Islet of Langerhans (tissue), 1 donor: ENCODE data around the gene ANKS6.

Experiments used
- FAIRE-seq: peaks from one replicate; lab custom pipeline; 2011; peaks lifted over from hg19 to GRCh38; lab: Jason Lieb, UNC

The ANKS6 gene

GRCh38 chr9:98790842-98791607, 5.3 kb downstream of the ANKS6 start:
- FAIRE-seq: no peak

GRCh38 chr9:98790134-98790841, 6.1 kb downstream of the ANKS6 start:
- no peak for FAIRE-seq

- no peak for FAIRE-seq
These were observed 6.7 kb downstream of the ANKS6 start for GRCh38 chr9:98789483-98790133.

GRCh38 chr9:98787766-98788335, 8.5 kb downstream of the ANKS6 start:
- no peak for FAIRE-seq

GRCh38 chr9:98786750-98787510, 9.4 kb downstream of the ANKS6 start:
- no peak for FAIRE-seq

GRCh38 chr9:98784831-98785806, 11.2 kb downstream of the ANKS6 start:
- FAIRE-seq: no peak

GRCh38 chr9:98783518-98784226, 12.7 kb downstream of the ANKS6 start:
- FAIRE-seq: no peak

GRCh38 chr9:98781588-98782383, 14.6 kb downstream of the ANKS6 start:
- no peak for FAIRE-seq

- FAIRE-seq: no peak
These were observed 16.2 kb downstream of the ANKS6 start for GRCh38 chr9:98780059-98780749.

GRCh38 chr9:98778711-98779530, 17.4 kb downstream of the ANKS6 start:
- FAIRE-seq: no peak

- FAIRE-seq: no peak
These were observed 18.1 kb downstream of the ANKS6 start for GRCh38 chr9:98778251-98778650.

GRCh38 chr9:98777618-98778017, 18.7 kb downstream of the ANKS6 start:
- FAIRE-seq: no peak

- FAIRE-seq: peak; percentile 27
These were observed 20.4 kb downstream of the ANKS6 start for GRCh38 chr9:98775831-98776441.

- FAIRE-seq: no peak
These were observed 21.6 kb downstream of the ANKS6 start for GRCh38 chr9:98774746-98775145.

- no peak for FAIRE-seq
These were observed 22.6 kb downstream of the ANKS6 start for GRCh38 chr9:98773721-98774120.

GRCh38 chr9:98772364-98773155, 23.8 kb downstream of the ANKS6 start:
- no peak for FAIRE-seq
